ENCODE measurements around the gene PCED1B.

PCED1B gene

GRCh38 chr12:47121146-47121545 lies 41.7 kb downstream of the PCED1B start:
- no peak for DNase-seq (ENCODE audit: low read depth)

- DNase-seq (ENCODE audit: low read depth): no peak
Measured at GRCh38 chr12:47122602-47123001, 43.2 kb downstream of the PCED1B start.

- DNase-seq (ENCODE audit: low read depth): no peak
Measured at GRCh38 chr12:47123730-47124129, 44.3 kb downstream of the PCED1B start.

- DNase-seq (ENCODE audit: low read depth): no peak
Measured at GRCh38 chr12:47124451-47124850, 45.0 kb downstream of the PCED1B start.

- DNase-seq (ENCODE audit: low read depth): no peak
Measured at GRCh38 chr12:47126246-47126645, 46.8 kb downstream of the PCED1B start.

GRCh38 chr12:47131011-47131410 lies 51.6 kb downstream of the PCED1B start:
- no peak for DNase-seq (ENCODE audit: low read depth)

- DNase-seq (ENCODE audit: low read depth): no peak
Measured at GRCh38 chr12:47134005-47134404, 54.6 kb downstream of the PCED1B start.

- no peak for DNase-seq (ENCODE audit: low read depth)
Measured at GRCh38 chr12:47135578-47135977, 56.2 kb downstream of the PCED1B start.

GRCh38 chr12:47139000-47139681 lies 59.7 kb downstream of the PCED1B start:
- no peak for DNase-seq (ENCODE audit: low read depth)

- DNase-seq (ENCODE audit: low read depth): no peak
Measured at GRCh38 chr12:47141459-47141858, 62.0 kb downstream of the PCED1B start.

GRCh38 chr12:47144769-47145168 lies 65.3 kb downstream of the PCED1B start:
- no peak for DNase-seq (ENCODE audit: low read depth)

GRCh38 chr12:47145188-47145587 lies 65.8 kb downstream of the PCED1B start:
- DNase-seq (ENCODE audit: low read depth): no peak

- DNase-seq (ENCODE audit: low read depth): no peak
Measured at GRCh38 chr12:47147739-47148138, 68.3 kb downstream of the PCED1B start.

GRCh38 chr12:47149146-47149545 lies 69.7 kb downstream of the PCED1B start:
- no peak for DNase-seq (ENCODE audit: low read depth)

- no peak for DNase-seq (ENCODE audit: low read depth)
Measured at GRCh38 chr12:47152095-47152494, 72.7 kb downstream of the PCED1B start.

- DNase-seq (ENCODE audit: low read depth): no peak
Measured at GRCh38 chr12:47155457-47156166, 76.2 kb downstream of the PCED1B start.

- DNase-seq (ENCODE audit: low read depth): no peak
Measured at GRCh38 chr12:47156167-47156736, 76.8 kb downstream of the PCED1B start.

- no peak for DNase-seq (ENCODE audit: low read depth)
Measured at GRCh38 chr12:47158792-47159191, 79.4 kb downstream of the PCED1B start.

GRCh38 chr12:47159348-47159747 lies 79.9 kb downstream of the PCED1B start:
- DNase-seq (ENCODE audit: low read depth): no peak

GRCh38 chr12:47160316-47161244 lies 81.2 kb downstream of the PCED1B start:
- DNase-seq (ENCODE audit: low read depth): no peak

GRCh38 chr12:47164116-47164515 lies 84.7 kb downstream of the PCED1B start:
- no peak for DNase-seq (ENCODE audit: low read depth)

GRCh38 chr12:47164724-47165439 lies 85.5 kb downstream of the PCED1B start:
- no peak for DNase-seq (ENCODE audit: low read depth)
